Measurements from ENCODE around the gene POLG2.
A peak's percentile ranks its signal among the peaks of the same experiment; 100 is the strongest.
"Not testable (repeated sequence)": the region's sequence is repeated elsewhere in the genome, so short reads cannot be mapped to it uniquely, and the experiment has no call there.

POLG2 gene

GRCh38 chr17:64480951-64481350 lies 15.9 kb downstream of the POLG2 start:
- no peak for DNase-seq

DNA sequence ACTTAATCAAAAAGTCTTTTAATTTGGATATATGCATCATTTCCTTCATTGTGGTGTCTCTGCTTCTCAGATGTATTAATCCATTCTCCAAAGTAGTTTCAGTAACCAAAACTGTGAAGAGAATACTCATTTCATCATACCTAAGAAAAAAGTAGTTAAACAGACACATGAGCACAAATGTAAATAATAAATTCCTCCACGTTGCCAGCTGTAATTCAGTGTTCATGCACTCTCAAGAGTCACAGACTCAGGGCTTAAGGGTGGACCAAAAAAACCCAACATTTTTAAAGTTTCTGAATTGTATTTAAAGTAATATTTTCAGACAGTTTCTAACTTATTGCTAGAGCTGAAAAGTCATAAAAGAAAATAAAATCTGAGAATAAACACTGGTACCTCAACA lies 19.0 kb downstream of the POLG2 start:
- no peak for DNase-seq

- DNase-seq, result no peak
Measured at GRCh38 chr17:64472564-64472963, 24.3 kb downstream of the POLG2 start.

GRCh38 chr17:64471440-64471839 lies 25.4 kb downstream of the POLG2 start:
- no peak for DNase-seq

DNA sequence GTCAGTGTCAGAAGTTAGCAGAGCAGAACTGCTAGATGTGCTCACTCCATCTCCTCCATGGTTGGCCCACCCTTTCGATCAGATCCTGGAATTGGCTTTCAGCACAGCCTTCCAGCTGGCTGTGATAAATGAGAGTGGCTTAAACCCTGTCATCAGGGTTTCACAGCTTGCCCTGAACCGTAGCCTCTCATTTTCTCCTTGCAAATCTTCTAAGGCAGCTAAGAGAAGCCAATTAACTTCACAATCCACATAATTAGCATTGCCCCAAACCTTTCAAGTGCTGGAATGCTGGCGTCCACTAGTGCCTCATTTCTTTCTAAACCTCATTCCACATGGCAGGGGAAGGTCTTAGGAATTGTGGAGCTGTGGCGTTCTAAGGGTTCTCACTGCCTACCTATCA lies 26.2 kb downstream of the POLG2 start:
- no peak for DNase-seq

DNA sequence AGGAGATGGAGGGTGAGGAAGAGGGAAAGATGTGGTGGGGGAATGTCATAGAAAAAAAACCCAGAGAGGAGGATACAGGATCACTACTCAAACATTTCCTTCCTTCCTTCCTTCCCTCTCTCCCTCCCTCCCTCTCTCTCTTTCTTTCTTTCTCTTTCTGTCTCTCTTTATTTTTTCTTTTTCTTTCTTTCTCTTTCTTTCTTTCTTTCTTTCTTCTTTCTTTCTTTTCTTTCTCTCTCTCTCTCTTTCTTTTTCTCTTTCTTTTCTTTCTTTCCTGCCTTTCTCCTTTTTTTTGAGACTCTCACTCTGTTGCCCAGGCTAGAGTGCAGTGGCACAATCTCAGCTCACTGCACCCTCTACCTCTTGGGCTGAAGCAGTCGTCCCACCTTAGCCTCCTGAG lies 30.0 kb downstream of the POLG2 start:
- not testable (repeated sequence) for DNase-seq

DNA sequence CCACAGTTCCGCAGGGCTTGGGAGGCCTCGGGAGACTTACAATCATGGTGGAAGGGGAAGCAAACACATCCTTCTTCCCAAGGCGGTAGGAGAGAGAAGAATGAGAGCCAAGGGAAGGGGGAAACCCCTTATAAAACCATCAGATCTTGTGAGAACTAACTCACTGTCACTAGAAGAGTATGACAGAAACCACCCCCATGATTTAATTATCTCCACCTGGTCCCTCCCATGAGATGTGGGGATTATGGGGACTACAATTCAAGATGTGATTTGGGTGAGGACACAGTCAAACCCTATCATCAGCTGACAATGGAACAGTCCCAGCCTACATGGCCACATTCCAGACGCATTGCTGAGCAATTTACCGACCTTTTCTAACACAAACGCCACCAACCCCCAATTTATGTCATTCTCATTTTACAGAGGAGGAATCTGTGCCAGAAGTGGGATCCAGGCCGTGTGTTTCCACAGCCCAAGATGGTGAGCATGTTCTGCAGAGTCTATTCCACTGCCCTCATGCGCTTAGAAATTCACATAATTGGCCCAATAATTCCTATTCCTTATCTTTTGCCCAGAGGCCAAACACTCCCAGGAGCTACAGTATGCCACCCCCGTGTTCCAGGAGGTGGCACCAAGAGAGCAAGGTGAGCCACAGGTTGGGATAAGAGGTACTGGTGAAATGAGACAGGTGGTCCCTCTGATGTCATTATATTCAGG lies 30.7 kb downstream of the POLG2 start:
- DNase-seq, result no peak

DNA sequence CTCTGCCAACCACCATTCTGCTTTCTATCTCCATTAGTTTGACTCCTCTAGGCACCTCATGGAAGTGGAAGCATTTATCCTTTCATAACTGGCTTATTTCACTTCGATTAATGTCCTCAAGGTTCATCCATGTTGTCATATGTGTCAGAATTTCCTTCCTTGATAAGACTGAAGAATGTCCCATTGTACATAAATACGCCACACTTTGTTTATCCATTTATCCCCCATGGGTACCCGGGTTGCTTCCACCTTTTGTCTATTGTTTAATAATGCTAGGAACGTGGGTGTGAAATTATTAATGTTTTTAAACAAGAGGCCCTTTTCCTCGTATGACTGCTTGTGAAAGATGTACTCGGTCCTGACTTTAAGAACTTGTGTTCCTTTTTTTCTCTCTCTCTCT lies 35.1 kb downstream of the POLG2 start:
- DNase-seq, result no peak

GRCh38 chr17:64460955-64461354 lies 35.9 kb downstream of the POLG2 start:
- no peak for DNase-seq

- DNase-seq, result not testable (repeated sequence)
Measured at GRCh38 chr17:64459818-64460217, 37.0 kb downstream of the POLG2 start.

- no peak for DNase-seq
Measured at GRCh38 chr17:64459284-64459747, 37.5 kb downstream of the POLG2 start.

DNA sequence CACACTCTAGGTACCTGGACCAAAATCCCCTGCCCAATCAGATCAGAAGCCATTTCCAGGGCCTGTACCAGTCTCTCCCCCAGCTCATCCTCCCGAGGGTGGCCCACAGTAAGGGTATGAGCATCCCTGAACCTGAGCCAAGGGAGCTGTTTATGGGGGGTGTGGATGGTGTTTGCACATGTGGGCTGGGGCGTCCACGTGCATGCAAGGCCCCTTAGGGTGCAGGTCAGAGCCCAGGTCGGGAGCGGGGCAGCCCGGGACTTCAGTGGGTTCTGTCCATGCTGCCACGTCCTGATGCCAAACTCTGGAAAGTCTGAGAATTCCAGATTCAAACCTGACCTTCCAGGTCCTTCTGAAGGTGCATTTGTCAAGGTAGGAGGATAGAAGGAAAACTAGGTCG lies 38.1 kb downstream of the POLG2 start:
- no peak for DNase-seq

DNA sequence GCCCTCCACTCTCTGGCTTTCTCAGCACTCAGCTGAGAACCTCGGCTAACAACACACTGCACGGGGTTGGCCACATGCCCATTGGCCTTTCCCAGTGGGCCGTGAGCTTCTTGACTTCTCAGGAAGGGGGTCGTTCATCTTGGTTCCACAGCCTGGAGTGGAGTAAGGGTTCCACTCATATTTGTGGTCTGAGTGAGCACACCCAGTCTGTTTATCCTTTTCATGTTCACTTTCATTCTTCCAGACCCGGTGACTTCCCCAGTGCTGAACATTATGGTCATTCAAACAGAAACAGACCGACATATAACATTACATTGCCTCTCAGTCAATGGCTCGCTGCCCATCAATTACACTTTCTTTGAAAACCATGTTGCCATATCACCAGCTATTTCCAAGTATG lies 39.7 kb downstream of the POLG2 start:
- no peak for DNase-seq

DNA sequence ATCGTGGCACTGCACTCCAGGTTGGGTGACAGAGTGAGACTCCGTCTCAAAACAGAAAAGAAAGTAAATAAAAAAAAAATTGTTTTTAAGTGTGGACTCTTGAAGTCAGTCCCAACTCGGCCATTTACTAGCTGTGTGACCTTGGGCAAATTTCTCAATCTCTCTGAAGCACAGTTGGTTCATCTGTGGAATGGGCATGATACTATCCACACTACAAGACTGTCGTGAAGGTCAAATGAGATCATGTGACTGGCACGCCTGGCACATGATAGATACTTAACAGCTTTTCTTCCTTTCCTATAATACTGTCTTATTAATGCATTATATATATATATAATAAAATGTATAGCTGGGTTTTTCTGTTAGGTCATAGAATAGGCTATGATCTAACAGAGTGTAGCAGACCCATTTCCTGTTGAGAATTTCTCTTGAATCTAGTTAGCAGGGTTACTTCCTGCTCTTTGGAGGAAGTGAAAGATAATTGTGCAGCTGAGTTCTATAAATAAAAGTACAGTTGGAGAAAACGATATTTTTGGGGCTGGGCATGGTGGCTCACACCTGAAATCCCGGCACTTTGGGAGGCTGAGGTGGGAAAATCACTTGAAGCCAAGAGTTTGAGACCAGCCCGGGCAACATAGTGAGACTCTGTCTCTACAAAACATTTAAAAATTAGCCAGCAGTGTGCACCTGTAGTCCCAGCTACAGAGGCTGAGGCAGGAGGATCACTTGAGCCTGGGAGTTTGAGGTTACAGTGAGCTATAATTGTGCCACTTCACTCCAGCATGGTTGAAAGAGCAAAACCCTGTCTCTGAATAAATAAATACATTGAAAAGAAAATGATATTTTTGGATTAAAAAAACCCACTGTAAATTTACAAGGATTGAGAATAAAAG lies 40.6 kb downstream of the POLG2 start:
- DNase-seq, result no peak

- no peak for DNase-seq
Measured at GRCh38 chr17:64449545-64449944, 47.3 kb downstream of the POLG2 start.

DNA sequence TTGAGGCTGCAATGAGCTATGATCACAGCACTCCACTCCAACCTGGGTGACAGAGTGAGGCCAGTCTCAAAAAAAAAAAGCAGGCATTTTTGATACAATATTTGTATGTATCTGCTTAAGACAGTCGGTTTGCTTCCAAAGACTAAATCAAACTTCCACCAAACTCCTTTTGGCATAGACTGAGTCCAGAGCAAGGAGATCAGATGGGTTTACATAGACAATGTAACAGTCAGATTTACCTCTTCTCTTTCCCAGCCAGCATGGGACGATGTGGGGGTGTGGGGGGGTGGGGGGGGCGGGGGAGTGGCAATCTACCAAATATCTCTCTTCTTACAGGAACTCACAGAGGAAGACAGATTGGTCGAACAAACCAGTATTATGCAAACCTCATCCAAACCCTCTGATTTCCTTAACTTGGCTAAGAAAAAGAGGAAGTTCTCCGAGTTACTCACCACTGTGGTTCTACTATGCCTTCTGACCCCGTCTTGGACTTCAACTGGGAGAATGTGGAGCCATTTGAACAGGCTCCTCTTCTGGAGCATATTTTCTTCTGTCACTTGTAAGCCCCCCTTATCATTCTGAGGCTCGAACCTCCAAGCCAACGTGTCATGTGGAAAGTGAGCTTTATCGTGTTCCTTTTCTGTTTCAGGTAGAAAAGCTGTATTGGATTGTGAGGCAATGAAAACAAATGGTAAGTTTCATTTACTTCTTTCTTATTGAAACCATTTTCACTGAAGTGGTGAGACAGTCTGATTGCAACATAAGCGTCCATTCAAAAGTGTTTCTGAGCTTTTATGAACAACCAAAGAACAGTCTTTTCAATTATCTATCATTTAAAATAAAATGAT lies 48.0 kb downstream of the POLG2 start, which contains the start of gene MILR1:
TSS of gene MILR1 (plus strand) at position 451 of the 848 bp plus-strand sequence. CDS start at position 505, 54 bp downstream.
- DNase-seq, result no peak

DNA sequence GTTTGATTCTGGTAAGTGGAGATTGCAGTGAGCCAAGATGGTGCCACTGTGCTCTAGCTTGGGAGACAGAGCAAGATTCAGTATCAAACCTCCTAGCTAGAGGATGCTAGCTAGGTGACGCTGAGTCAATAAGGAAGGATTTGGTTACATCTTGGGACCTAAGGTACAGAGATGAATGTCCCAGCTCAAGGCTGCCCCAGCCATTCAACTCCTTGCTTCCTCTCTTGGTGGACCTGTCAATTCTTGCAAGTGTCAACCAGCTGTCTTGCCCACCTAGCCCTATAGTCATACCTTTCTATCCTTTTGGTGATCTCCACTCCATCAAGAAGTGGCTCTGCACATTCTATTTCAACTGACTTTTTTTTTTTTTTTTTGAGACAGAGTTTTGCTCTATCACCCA lies 49.3 kb downstream of the POLG2 start:
- no peak for DNase-seq

- no peak for DNase-seq
Measured at GRCh38 chr17:64443086-64443760, 53.6 kb downstream of the POLG2 start.

GRCh38 chr17:64442541-64442971 lies 54.3 kb downstream of the POLG2 start:
- no peak for DNase-seq

GRCh38 chr17:64441772-64442540 lies 54.9 kb downstream of the POLG2 start:
- peak in 1 of 4 experiments; percentile 13 for DNase-seq

GRCh38 chr17:64439956-64440355 lies 56.9 kb downstream of the POLG2 start:
- no peak for DNase-seq

- not testable (repeated sequence) for DNase-seq
Measured at GRCh38 chr17:64439521-64439920, 57.3 kb downstream of the POLG2 start.

Data from activated naive CD4-positive, alpha-beta T cell (primary cell).